HL-60 (cell line): ENCODE measurements around the gene ATP2A2.

ENCODE experiments used
- DNase-seq, 2 experiments: peaks; one replicate each; pipeline ENCODE4 v3.0.0-alpha.2; 2010 to 2020; ENCODE audit warnings: low read depth in 1 of 2, low spot score in 1 of 2
- H3K27ac ChIP-seq: fragments of 250-450 bp; sonication (Bioruptor Pico); replicated peaks from 2 replicates; pipeline ENCODE4 v1.5.1; 2020; ENCODE audit warnings: mild to moderate bottlenecking, moderate library complexity
- H3K27me3 ChIP-seq: fragments of 250-450 bp; sonication (Bioruptor Pico); 2 replicates; pipeline ENCODE4 v1.5.1; 2021; ENCODE audit warnings: mild to moderate bottlenecking, moderate library complexity; ENCODE audit not compliant: insufficient read depth, poor library complexity, severe bottlenecking
- H3K4me3 ChIP-seq: replicated peaks from 2 replicates; pipeline ENCODE4 v1.5.1; 2011; ENCODE audit warnings: mild to moderate bottlenecking, control low read depth, low read length; ENCODE audit not compliant: insufficient read depth
- GABPA ChIP-seq: IDR thresholded peaks from 2 replicates; pipeline ENCODE4 v1.6.1; 2012; ENCODE audit warnings: low read depth
- POLR2AphosphoS5 ChIP-seq: IDR thresholded peaks from 2 replicates; pipeline ENCODE4 v1.6.1; 2012; ENCODE audit warnings: low read depth
- SPI1 ChIP-seq: IDR thresholded peaks from 2 replicates; pipeline ENCODE4 v1.6.1; 2012; ENCODE audit warnings: low read depth, mild to moderate bottlenecking, borderline replicate concordance
- TF ChIP-seq, protein P1 (sequence below): IDR thresholded peaks from one replicate; pipeline ENCODE4 v1.5.1; 2011; ENCODE audit warnings: low read length, control low read depth, inconsistent platforms; ENCODE audit not compliant: insufficient read depth
- TF ChIP-seq, protein P2 (sequence below): IDR thresholded peaks from 2 replicates; pipeline ENCODE4 v1.6.1; 2012; ENCODE audit warnings: low read depth; ENCODE audit not compliant: insufficient replicate concordance

The ATP2A2 gene

DNA sequence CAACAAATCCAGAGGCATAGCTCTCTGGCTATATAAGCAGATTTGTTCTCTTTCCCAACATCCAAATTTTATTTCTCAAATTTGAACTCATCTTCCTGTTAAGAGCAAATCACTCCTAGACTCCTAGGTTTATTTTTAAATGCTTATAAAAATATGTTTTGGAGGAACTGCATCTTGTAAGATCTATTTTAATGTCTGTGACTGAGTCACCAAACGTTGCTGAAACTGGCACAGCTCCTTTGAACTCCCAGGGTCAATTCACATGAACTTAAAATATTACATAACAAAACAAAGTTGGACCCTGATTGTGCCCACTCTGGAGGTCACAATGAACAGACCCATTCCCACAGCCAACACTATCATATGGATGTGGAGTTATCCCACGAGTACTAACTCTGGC, 98.6 kb downstream of the ATP2A2 start:
- no peaks in the 10 kb centered on the region for H3K27me3 ChIP-seq
- H3K4me3 ChIP-seq = no peak overlapping the region
- DNase-seq = no peak
- H3K27ac ChIP-seq = no peak overlapping the region
- TF ChIP-seq GABPA (no peak), SPI1 (no peak), POLR2AphosphoS5 (no peak)
- TF ChIP-seq, protein P1, sequence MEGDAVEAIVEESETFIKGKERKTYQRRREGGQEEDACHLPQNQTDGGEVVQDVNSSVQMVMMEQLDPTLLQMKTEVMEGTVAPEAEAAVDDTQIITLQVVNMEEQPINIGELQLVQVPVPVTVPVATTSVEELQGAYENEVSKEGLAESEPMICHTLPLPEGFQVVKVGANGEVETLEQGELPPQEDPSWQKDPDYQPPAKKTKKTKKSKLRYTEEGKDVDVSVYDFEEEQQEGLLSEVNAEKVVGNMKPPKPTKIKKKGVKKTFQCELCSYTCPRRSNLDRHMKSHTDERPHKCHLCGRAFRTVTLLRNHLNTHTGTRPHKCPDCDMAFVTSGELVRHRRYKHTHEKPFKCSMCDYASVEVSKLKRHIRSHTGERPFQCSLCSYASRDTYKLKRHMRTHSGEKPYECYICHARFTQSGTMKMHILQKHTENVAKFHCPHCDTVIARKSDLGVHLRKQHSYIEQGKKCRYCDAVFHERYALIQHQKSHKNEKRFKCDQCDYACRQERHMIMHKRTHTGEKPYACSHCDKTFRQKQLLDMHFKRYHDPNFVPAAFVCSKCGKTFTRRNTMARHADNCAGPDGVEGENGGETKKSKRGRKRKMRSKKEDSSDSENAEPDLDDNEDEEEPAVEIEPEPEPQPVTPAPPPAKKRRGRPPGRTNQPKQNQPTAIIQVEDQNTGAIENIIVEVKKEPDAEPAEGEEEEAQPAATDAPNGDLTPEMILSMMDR = no peak
- TF ChIP-seq, protein P2, sequence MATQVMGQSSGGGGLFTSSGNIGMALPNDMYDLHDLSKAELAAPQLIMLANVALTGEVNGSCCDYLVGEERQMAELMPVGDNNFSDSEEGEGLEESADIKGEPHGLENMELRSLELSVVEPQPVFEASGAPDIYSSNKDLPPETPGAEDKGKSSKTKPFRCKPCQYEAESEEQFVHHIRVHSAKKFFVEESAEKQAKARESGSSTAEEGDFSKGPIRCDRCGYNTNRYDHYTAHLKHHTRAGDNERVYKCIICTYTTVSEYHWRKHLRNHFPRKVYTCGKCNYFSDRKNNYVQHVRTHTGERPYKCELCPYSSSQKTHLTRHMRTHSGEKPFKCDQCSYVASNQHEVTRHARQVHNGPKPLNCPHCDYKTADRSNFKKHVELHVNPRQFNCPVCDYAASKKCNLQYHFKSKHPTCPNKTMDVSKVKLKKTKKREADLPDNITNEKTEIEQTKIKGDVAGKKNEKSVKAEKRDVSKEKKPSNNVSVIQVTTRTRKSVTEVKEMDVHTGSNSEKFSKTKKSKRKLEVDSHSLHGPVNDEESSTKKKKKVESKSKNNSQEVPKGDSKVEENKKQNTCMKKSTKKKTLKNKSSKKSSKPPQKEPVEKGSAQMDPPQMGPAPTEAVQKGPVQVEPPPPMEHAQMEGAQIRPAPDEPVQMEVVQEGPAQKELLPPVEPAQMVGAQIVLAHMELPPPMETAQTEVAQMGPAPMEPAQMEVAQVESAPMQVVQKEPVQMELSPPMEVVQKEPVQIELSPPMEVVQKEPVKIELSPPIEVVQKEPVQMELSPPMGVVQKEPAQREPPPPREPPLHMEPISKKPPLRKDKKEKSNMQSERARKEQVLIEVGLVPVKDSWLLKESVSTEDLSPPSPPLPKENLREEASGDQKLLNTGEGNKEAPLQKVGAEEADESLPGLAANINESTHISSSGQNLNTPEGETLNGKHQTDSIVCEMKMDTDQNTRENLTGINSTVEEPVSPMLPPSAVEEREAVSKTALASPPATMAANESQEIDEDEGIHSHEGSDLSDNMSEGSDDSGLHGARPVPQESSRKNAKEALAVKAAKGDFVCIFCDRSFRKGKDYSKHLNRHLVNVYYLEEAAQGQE = no peak

DNA sequence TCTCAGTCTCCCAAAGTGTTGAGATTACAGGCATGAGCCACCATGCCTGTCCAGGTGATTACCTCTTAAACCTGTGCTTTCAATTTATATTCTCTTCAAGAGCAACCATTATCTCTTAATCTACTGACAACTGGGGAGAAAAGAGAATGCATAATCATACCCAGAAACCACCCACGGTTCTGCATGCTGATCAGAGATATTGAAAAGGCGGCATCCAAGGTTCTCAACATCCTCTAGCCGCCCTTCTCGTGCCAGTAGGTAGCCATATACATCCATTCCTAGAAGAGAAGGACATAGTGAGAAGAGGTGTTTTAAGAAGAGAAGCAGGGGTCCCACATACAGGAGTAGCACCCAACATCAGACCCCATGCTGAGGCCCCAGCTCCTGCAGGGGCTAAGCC, 101.6 kb downstream of the ATP2A2 start:
- Histone ChIP-seq H3K4me3 (no peak overlapping the region), H3K27ac (no peak overlapping the region), H3K27me3 (no peaks in the 10 kb centered on the region)
- TF ChIP-seq, protein P2 = no peak
- no peak for TF ChIP-seq POLR2AphosphoS5
- TF ChIP-seq, protein P1 = no peak
- no peak for TF ChIP-seq SPI1
- no peak for TF ChIP-seq GABPA
- DNase-seq = no peak
